HepG2 (cell line): ENCODE results near the gene NUDT8. TPM values are rescaled to one million over a fixed set of nuclear protein-coding genes. Genes with fewer than 3 reads are reported as not detected.
"Not testable (repeated sequence)": the region's sequence is repeated elsewhere in the genome, so short reads cannot be mapped to it uniquely, and the experiment has no call there.

Experiments used
- ATAC-seq: fragments of 200-7000 bp; cut with Tn5 transposase; 3 replicates; pipeline ENCODE4 v1.9.1; 2020; ENCODE audit warnings: mild to moderate bottlenecking, moderate library complexity
- BruUV-seq: library from RNA; stranded (reverse); fragments of 400-500 nt; replicated peaks from 2 replicates; lab custom pipeline; 2021; lab: Mats Ljungman, UMichigan
- CTCF ChIA-PET: fragments of 300-600 bp; formaldehyde crosslinking; extraction: SDS; loops from one replicate; lab custom pipeline; 2021; ENCODE audit warnings: low total read pairs, inconsistent platforms, low intra/inter-chr PET ratio; lab: Yijun Ruan, JAX
- POLR2A ChIA-PET: fragments of 350-600 bp; sonication (Branson Sonifier 250); formaldehyde crosslinking; loops from one replicate; lab custom pipeline; 2020; ENCODE audit warnings: antibody characterized with exemption, inconsistent platforms; lab: Yijun Ruan, JAX
- DNase-seq: peaks from one replicate; pipeline ENCODE4 v3.0.0-alpha.2; 2015; ENCODE audit warnings: low spot score
- FAIRE-seq: peaks from 3 replicates; lab custom pipeline; 2011; peaks lifted over from hg19 to GRCh38; lab: Jason Lieb, UNC
- H2AFZ ChIP-seq: one replicate; pipeline ENCODE4 v1.6.1; 2011; ENCODE audit warnings: low read length, inconsistent platforms
- H3K27ac ChIP-seq: fragments of 300-600 bp; 3 replicates; pipeline ENCODE4 v1.8.0; 2011; ENCODE audit warnings: mixed run types, mild to moderate bottlenecking, mixed read lengths, low read length, inconsistent platforms; ENCODE audit not compliant: insufficient read depth; ENCODE audit errors: extremely low read length
- H3K27me3 ChIP-seq, 2 experiments: fragments of 200-600 bp in 1 of 2; 2 replicates in 1 of 2; 3 replicates in 1 of 2; pipeline versions ENCODE4 v1.6.0 to v1.8.0; 2011; ENCODE audit warnings: low read length in 2 of 2, mild to moderate bottlenecking in 2 of 2, moderate library complexity in 2 of 2, inconsistent platforms in 1 of 2; ENCODE audit not compliant: insufficient read depth in 2 of 2, control insufficient read depth in 1 of 2
- H3K36me3 ChIP-seq, 2 experiments: fragments of 200-600 bp in 1 of 2; replicated peaks in 1 of 2; 2 replicates in 1 of 2; 3 replicates in 1 of 2; pipeline versions ENCODE4 v1.5.1 to v1.8.0; 2011; ENCODE audit warnings: low read length in 2 of 2, inconsistent platforms in 1 of 2; ENCODE audit not compliant: insufficient read depth in 2 of 2, control insufficient read depth in 1 of 2
- H3K4me1 ChIP-seq: 2 replicates; pipeline ENCODE4 v1.5.1; 2012; ENCODE audit warnings: low read length, inconsistent platforms; ENCODE audit not compliant: insufficient read depth
- H3K4me2 ChIP-seq: 2 replicates; pipeline ENCODE4 v1.6.0; 2011; ENCODE audit warnings: low read depth, low read length, inconsistent platforms
- H3K4me3 ChIP-seq, 3 experiments: fragments of 200-600 bp in 1 of 3; sonication (generic), shearing (Covaris generic) in 1 of 3; replicated peaks in 1 of 3; 2 replicates each; pipeline ENCODE4 v1.5.1; 2011 to 2016; ENCODE audit warnings: low read length in 3 of 3, inconsistent platforms in 2 of 3, low read depth in 2 of 3, mild to moderate bottlenecking in 2 of 3, control low read depth in 1 of 3, mixed read lengths in 1 of 3; ENCODE audit not compliant: insufficient read depth in 1 of 3
- H3K79me2 ChIP-seq: one replicate; pipeline ENCODE4 v1.6.1; 2011; ENCODE audit warnings: low read length, inconsistent platforms; ENCODE audit not compliant: insufficient read depth
- H3K9ac ChIP-seq: 2 replicates; pipeline ENCODE4 v1.6.0; 2011; ENCODE audit warnings: mild to moderate bottlenecking, low read depth, low read length, inconsistent platforms; ENCODE audit not compliant: insufficient read depth
- H3K9me3 ChIP-seq: 2 replicates; pipeline ENCODE4 v1.5.1; 2012; ENCODE audit warnings: mild to moderate bottlenecking, low read length
- H4K20me1 ChIP-seq: 2 replicates; pipeline ENCODE4 v1.6.0; 2011; ENCODE audit warnings: inconsistent platforms, mild to moderate bottlenecking, low read length, moderate library complexity; ENCODE audit not compliant: insufficient read depth
- NFYB ChIP-seq: sonication (generic); formaldehyde crosslinking; IDR thresholded peaks from 2 replicates; pipeline ENCODE4 v1.4.0; 2020; ENCODE audit warnings: missing genetic modification reagents
- NFYC ChIP-seq: IDR thresholded peaks from 2 replicates; pipeline ENCODE4 v1.6.1; 2016; ENCODE audit warnings: missing genetic modification reagents, missing compliant biosample characterization
- ZBTB38 ChIP-seq: sonication (generic); formaldehyde crosslinking; IDR thresholded peaks from 2 replicates; pipeline ENCODE4 v1.5.1; 2020; ENCODE audit warnings: mild to moderate bottlenecking, missing genetic modification reagents
- WGBS: methylation state at CpG from one replicate; pipeline ENCODE4 v1.1.6; 2017; ENCODE audit warnings: low lambda C conversion rate; 5-methylcytosine and 5-hydroxymethylcytosine counted together
- in situ Hi-C: cut with HindIII; loops from 2 replicates; pipeline ENCODE4 v1.10.0; 2017; ENCODE audit warnings: low pct_unique_long_range_greater_than_20kb; ENCODE audit not compliant: extremely low pct_ligation_motif_present
- intact Hi-C: fragments of 100-400 bp; cut with micrococcal nuclease; formaldehyde crosslinking; loops from one replicate; pipeline ENCODE4 v1.10.0; 2022; ENCODE audit not compliant: unreplicated experiment
- polyA plus RNA-seq, 8 experiments: library from polyadenylated mRNA; depleted of rRNA in 3 of 8; stranded (reverse) in 7 of 8; unstranded in 1 of 8; fragments of >200 nt; fragmentation: Illumina TruSeq in 4 of 8; extraction: Trizol in 4 of 8; gene quantifications; 2 replicates each; pipeline versions ENCODE4 v1.2.1 to v1.2.3, GENCODE V29; 2011 to 2016; ENCODE audit warnings: low read depth in 4 of 8, missing spikeins in 1 of 8, mixed read lengths in 1 of 8; ENCODE audit not compliant: insufficient read depth in 1 of 8
- total RNA-seq, 5 experiments: library from RNA; depleted of rRNA; stranded (reverse); fragments of >200 nt; fragmentation: Illumina TruSeq; extraction: Trizol; gene quantifications; 2 replicates each; pipeline ENCODE4 v1.2.3, GENCODE V29; 2016; ENCODE audit warnings: low read depth in 1 of 5

The NUDT8 gene
- total and polyA plus RNA-seq, 2 of the 13 experiments (the other 11 are each of a cell fraction or from before 2014, with no cell fraction given), result 6.7 to 25.8 TPM

DNA sequence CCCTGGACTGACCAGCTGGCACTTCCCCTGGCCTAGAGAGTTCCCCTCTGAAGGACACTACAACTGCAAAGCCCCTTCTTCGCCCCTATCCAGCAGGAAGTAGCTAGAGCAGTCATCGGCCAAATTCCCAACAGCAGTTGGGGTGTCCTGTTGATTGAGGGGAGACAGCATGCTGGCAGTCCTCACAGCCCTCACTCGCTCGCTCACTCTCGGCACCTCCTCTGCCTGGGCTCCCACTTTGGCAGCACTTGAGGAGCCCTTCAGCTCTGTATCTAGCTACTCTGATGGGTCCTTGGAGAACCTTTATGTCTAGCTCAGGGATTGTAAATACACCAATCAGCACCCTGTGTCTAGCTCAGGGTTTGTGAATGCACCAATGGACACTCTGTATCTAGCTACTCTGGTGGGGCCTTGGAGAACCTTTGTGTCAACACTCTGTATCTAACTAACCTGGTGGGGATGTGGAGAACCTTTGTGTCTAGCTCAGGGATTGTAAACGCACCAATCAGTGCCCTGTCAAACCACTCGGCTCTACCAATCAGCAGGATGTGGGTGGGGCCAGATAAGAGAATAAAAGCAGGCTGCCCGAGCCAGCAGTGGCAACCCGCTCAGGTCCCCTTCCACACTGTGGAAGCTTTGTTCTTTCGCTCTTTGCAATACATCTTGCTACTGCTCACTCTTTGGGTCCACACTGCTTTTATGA is 3.5 kb downstream of the NUDT8 start:
- intact Hi-C loops, H3K27ac ChIP-seq, in situ Hi-C loops, H2AFZ ChIP-seq, DNase-seq, H3K36me3 ChIP-seq, ATAC-seq, H3K9ac ChIP-seq, FAIRE-seq, H3K9me3 ChIP-seq, H3K27me3 ChIP-seq, H3K79me2 ChIP-seq: not testable (repeated sequence)
- POLR2A ChIA-PET, result interaction anchor here (1.6 kb wide), 1 partner anchor 9 kb away, joined by 5 read pairs; no protein-coding TSS in a partner anchor
- WGBS, result 94% methylated on average over 9 of the region's 10 CpGs
- TF ChIP-seq NFYC (CRISPR knock-in tag) (peak; percentile 64), NFYB (peak; percentile 70), ZBTB38 (CRISPR knock-in tag) (0 out of 2 replicates have a peak, but pooled peaks have one; percentile 22)
- TF ChIP-seq, all 625 proteins: peak for 3; not testable (repeated sequence) for 622
- BruUV-seq, CTCF ChIA-PET, H3K4me3 ChIP-seq, H4K20me1 ChIP-seq, H3K4me2 ChIP-seq: not testable (repeated sequence)
- peaks cover 38% of the 10 kb centered on the region for H3K4me1 ChIP-seq

DNA sequence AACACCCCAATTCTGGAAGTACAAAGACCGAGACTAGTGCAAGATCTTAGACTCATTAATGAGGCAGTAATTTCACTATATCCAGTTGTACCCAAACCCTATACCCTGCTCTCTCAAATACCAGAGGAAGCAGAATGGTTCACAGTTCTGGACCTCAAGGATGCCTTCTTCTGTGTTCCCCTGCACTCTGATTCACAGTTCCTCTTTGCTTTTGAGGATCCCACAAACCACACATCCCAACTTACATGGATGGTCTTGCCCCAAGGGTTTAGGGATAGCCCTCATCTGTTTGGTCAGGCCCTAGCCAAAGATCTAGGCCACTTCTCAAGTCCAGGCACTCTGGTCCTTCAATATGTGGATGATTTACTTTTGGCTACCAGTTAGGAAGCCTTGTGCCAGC is 5.9 kb downstream of the NUDT8 start:
- POLR2A ChIA-PET, result interaction anchor here (1.3 kb wide), 1 partner anchor 8 kb away, joined by 5 read pairs; no protein-coding TSS in a partner anchor
- CTCF ChIA-PET, result not testable (repeated sequence)

More for the DNA sequence above, 5.9 kb downstream of the NUDT8 start:
- H4K20me1 ChIP-seq, H3K27me3 ChIP-seq, H3K27ac ChIP-seq, H3K9me3 ChIP-seq, H3K79me2 ChIP-seq, FAIRE-seq, H3K36me3 ChIP-seq, BruUV-seq, ATAC-seq, in situ Hi-C loops, H2AFZ ChIP-seq, H3K9ac ChIP-seq, H3K4me3 ChIP-seq, intact Hi-C loops, DNase-seq: not testable (repeated sequence)
- Histone ChIP-seq H3K4me2 (0 out of 2 replicates have a peak overlapping the region, but pooled peaks have one; percentile 9), H3K4me1 (peaks cover 22% of the 10 kb centered on the region)
- 100% methylated on average over 1 of the region's 1 CpG for whole genome bisulfite sequencing
